Naive thymus-derived CD4-positive, alpha-beta T cell (primary cell): ENCODE data around the gene PXMP4. TPM values are rescaled to one million over a fixed set of nuclear protein-coding genes. Genes with fewer than 3 reads are reported as not detected.

ENCODE experiments used
- ATAC-seq: fragments of 150-1000 bp; cut with Tn5 transposase; 2 replicates; pipeline ENCODE4 v1.10.0; 2021; ENCODE audit warnings: mild to moderate bottlenecking, moderate library complexity
- CTCF ChIA-PET: fragments of 350-600 bp; sonication (Branson Sonifier 250); formaldehyde crosslinking; loops from one replicate; lab custom pipeline; 2021; ENCODE audit warnings: antibody characterized with exemption; lab: Charles Lee
- POLR2A ChIA-PET: fragments of 350-600 bp; sonication (Branson Sonifier 250); formaldehyde crosslinking; loops from one replicate; lab custom pipeline; 2021; ENCODE audit warnings: antibody characterized with exemption, inconsistent platforms; lab: Charles Lee
- DNase-seq, 9 donors: peaks; one replicate each; pipeline versions ENCODE4 v3.0.0 to v3.0.0-alpha.2; 2020 to 2022; ENCODE audit warnings: mixed read lengths in 1 of 9
- H3K27ac ChIP-seq: one replicate; pipeline ENCODE4 v1.7.0; 2013; ENCODE audit warnings: mild to moderate bottlenecking, low read depth, low read length, moderate library complexity
- H3K27me3 ChIP-seq, 2 donors: one replicate each; pipeline ENCODE4 v1.7.0; 2013; ENCODE audit warnings: low read length in 2 of 2, mild to moderate bottlenecking in 2 of 2, moderate library complexity in 2 of 2; ENCODE audit not compliant: control insufficient read depth in 2 of 2, insufficient read depth in 2 of 2
- H3K36me3 ChIP-seq, 3 experiments: 1 replicate in 2 of 3; 2 replicates in 1 of 3; pipeline ENCODE4 v1.7.0; 2013; ENCODE audit warnings: low read length in 3 of 3, mild to moderate bottlenecking in 3 of 3, moderate library complexity in 1 of 3; ENCODE audit not compliant: insufficient read depth in 3 of 3, control insufficient read depth in 2 of 3
- H3K4me1 ChIP-seq, 2 donors: one replicate each; pipeline ENCODE4 v1.7.0; 2013; ENCODE audit warnings: low read length in 2 of 2, mild to moderate bottlenecking in 2 of 2, moderate library complexity in 1 of 2; ENCODE audit not compliant: control insufficient read depth in 2 of 2, insufficient read depth in 2 of 2
- H3K4me3 ChIP-seq: 2 replicates; pipeline ENCODE4 v1.7.0; 2013; ENCODE audit warnings: mild to moderate bottlenecking, low read length
- H3K9me3 ChIP-seq, 3 experiments: 1 replicate in 2 of 3; 2 replicates in 1 of 3; pipeline ENCODE4 v1.7.0; 2013; ENCODE audit warnings: low read length in 3 of 3; ENCODE audit not compliant: control insufficient read depth in 2 of 3
- H3K27ac Mint-ChIP-seq, 9 donors: one replicate each; pipeline ENCODE4 v1.8.0; 2020 to 2022; ENCODE audit warnings: mixed read lengths in 9 of 9, mild to moderate bottlenecking in 8 of 9, moderate library complexity in 5 of 9, inconsistent platforms in 2 of 9
- H3K27me3 Mint-ChIP-seq, 5 donors: one replicate each; pipeline ENCODE4 v1.8.0; 2021 to 2022; ENCODE audit warnings: mixed read lengths in 5 of 5, mild to moderate bottlenecking in 1 of 5
- H3K36me3 Mint-ChIP-seq, 5 donors: one replicate each; pipeline ENCODE4 v1.8.0; 2020 to 2022; ENCODE audit warnings: mixed read lengths in 5 of 5, mild to moderate bottlenecking in 3 of 5, inconsistent platforms in 1 of 5
- H3K4me1 Mint-ChIP-seq, 7 donors: one replicate each; pipeline ENCODE4 v1.8.0; 2020 to 2022; ENCODE audit warnings: mixed read lengths in 7 of 7, mild to moderate bottlenecking in 3 of 7, inconsistent platforms in 1 of 7
- H3K4me3 Mint-ChIP-seq, 10 donors: one replicate each; pipeline ENCODE4 v1.8.0; 2020 to 2022; ENCODE audit warnings: mild to moderate bottlenecking in 10 of 10, mixed read lengths in 10 of 10, moderate library complexity in 6 of 10, inconsistent platforms in 2 of 10
- H3K9me3 Mint-ChIP-seq, 11 donors: one replicate each; pipeline ENCODE4 v1.8.0; 2020 to 2022; ENCODE audit warnings: mixed read lengths in 11 of 11, mild to moderate bottlenecking in 4 of 11, inconsistent platforms in 1 of 11, moderate library complexity in 1 of 11
- intact Hi-C, 2 donors: fragments of 100-400 bp; cut with micrococcal nuclease; formaldehyde crosslinking; loops; one replicate each; pipeline ENCODE4 v1.15.1; 2023
- polyA plus RNA-seq, 2 donors: library from polyadenylated mRNA; unstranded; fragments of 300-500 nt; fragmentation: Illumina TruSeq; gene quantifications; one replicate each; pipeline ENCODE4 v1.2.3, GENCODE V29; 2021
- total RNA-seq, 6 experiments: library from RNA in 5 of 6; stranded (reverse) in 5 of 6; gene quantifications; 1 replicate in 5 of 6; 2 replicates in 1 of 6; pipeline ENCODE4 v1.2.3 and lab custom pipeline; 2021 to 2026

The PXMP4 gene
- total and polyA plus RNA-seq, 7 experiments from 2014 or later, result 4.5 to 18.7 (median 10.1) TPM

DNA sequence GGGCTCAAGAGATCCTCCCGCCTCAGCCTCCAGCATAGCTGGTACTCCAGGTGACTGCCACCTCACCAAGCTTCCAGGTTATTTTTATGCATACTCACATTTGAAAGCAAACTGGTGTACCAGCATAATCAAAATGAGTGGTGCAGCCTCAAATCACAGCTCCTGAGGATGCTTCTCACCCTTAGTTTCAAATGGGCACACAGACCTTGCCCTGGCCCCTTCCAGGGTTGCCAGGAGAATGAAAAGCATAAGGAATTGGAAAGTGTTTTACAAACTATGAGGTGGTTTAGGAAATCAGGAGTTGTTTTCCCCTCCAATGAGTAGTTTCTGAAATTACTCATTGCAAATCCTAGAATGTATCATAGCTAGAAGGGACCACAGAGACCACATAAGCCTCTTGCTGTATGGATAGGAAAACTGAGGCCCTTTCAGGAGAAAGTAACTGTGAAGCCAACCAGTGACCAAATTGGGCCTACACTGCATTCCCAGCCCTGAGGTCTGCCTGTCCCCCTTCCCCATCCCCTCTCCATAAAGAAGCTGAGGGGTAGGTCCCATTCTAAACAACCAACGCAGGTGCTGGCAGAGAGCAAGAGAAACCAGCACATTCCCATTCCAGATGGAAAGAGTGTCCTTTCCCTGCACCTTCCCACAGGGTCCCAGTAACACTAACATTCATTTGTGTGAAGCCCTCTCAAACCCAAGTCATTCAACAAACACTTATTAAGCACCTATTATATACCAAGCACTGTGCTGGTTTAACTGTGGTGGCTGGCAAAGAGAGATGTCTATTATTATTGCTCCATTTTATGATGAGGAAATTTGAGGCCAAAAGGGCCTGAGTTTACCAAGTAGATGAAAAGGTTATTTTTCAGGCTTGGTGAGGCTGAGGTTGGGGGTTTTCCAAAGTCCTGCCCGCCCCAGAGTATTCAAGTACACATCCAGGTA lies 31.8 kb downstream of the PXMP4 start:
- POLR2A ChIA-PET, result interaction anchor here (0.7 to 2.9 kb wide), 6 partner anchors 9 to 198 kb away, joined by 3 to 14 read pairs (median 4); partner anchors contain the start of genes ACTL10, CBFA2T2 and PXMP4
- Mint-ChIP-seq H3K4me1 (peaks cover 11 to 57% (median 37%) of the 10 kb centered on the region in 7 donors), H3K36me3 (peaks cover 0 to 4% (median 0%) of the 10 kb centered on the region in 5 donors), H3K9me3 (no peaks in the 10 kb centered on the region), H3K4me3 (peak overlapping the region in 2 of 10 donors; percentile 52 to 70), H3K27ac (peak overlapping the region in 8 of 9 donors; percentile 54 to 95 (median 80)), H3K27me3 (no peaks in the 10 kb centered on the region)
- Histone ChIP-seq H3K4me3 (no peak overlapping the region), H3K27me3 (no peaks in the 10 kb centered on the region), H3K36me3 (no peaks in the 10 kb centered on the region), H3K9me3 (no peaks in the 10 kb centered on the region), H3K4me1 (peaks cover 3 to 27% of the 10 kb centered on the region in 2 donors), H3K27ac (no peak overlapping the region)
- ATAC-seq, result no peak
- no peak for DNase-seq
- intact Hi-C loops, result no loop called here
- CTCF ChIA-PET, result interaction anchor here (0.7 kb wide), 1 partner anchor 885 kb away, joined by 3 read pairs; no protein-coding TSS in a partner anchor

DNA sequence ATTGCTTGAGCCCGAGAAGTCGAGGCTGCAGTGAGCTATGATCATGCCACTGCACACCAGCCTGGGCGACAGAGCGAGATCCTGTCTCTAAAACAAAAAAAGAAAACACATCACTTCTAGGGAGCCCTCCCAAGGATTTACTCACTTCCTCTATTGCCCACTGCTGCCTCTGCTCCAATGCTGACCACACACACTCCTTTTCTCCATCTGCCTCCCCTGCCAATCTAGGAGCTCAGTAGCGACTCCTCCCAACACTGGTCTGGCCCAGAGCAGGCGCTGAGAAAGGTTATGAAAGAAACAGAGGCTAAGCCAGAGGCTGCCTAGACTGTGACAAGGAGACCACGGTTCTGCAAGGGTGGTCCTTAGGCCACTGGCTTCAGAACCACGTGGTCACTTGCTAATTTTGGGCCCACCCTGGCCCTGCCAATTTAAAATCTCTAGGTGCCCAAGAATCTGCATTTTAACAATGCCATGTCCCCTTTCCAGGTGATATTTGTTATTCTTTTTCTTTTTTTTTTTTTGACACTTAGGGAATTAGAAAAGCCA lies 32.7 kb downstream of the PXMP4 start:
- peaks cover 3 to 27% of the 10 kb centered on the region in 2 donors for H3K4me1 ChIP-seq
- no peaks in the 10 kb centered on the region for H3K36me3 ChIP-seq
- peak overlapping the region in 5 of 10 donors; percentile 74 to 90 (median 85) for H3K4me3 Mint-ChIP-seq
- no peak overlapping the region for H3K4me3 ChIP-seq
- H3K27ac Mint-ChIP-seq, result peak overlapping the region in 6 of 9 donors; percentile 6 to 95 (median 84)
- H3K36me3 Mint-ChIP-seq, result peaks cover 0 to 4% (median 0%) of the 10 kb centered on the region in 5 donors
- DNase-seq, result no peak
- POLR2A ChIA-PET, result interaction anchor here (0.7 to 2.9 kb wide), 8 partner anchors 8 to 249 kb away, joined by 3 to 14 read pairs (median 4); partner anchors contain the start of genes ACTL10, CBFA2T2 and PXMP4
- CTCF ChIA-PET, result interaction anchor here (0.6 to 1.1 kb wide), 3 partner anchors 23 to 885 kb away, joined by 3 read pairs; no protein-coding TSS in a partner anchor
- intact Hi-C loops, result no loop called here
- no peaks in the 10 kb centered on the region for H3K9me3 ChIP-seq
- no peaks in the 10 kb centered on the region for H3K9me3 Mint-ChIP-seq
- ATAC-seq, result no peak
- no peaks in the 10 kb centered on the region for H3K27me3 ChIP-seq
- H3K27me3 Mint-ChIP-seq, result no peaks in the 10 kb centered on the region
- H3K4me1 Mint-ChIP-seq, result peaks cover 11 to 64% (median 37%) of the 10 kb centered on the region in 7 donors
- no peak overlapping the region for H3K27ac ChIP-seq

DNA sequence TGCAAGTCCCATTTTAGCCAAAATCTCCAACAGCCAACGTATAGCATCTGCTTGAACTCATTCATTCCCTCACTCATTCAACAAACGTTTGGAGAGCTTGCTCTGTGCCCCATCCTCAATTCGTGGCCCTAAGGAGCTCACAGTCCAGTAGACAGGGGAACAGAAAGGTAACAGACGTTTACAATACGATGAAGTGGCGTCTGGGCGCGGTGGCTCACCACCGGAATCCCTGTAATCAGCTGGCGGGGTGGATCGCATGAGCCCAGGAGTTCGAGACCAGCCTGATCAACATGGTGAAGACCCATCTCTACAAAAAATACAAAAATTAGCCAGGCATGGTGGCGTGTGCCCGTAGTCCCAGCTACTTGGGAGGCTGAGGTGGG lies 33.1 kb downstream of the PXMP4 start:
- POLR2A ChIA-PET, result interaction anchor here (0.7 to 1.4 kb wide), 5 partner anchors 20 to 248 kb away, joined by 3 to 6 read pairs (median 3); partner anchors contain the start of genes ACTL10 and PXMP4
- peak overlapping the region; percentile 58 to 90 (median 83) for H3K4me3 Mint-ChIP-seq
- Histone ChIP-seq H3K4me3 (peak overlapping the region; percentile 51), H3K27ac (peak overlapping the region; percentile 59), H3K36me3 (no peaks in the 10 kb centered on the region), H3K4me1 (peaks cover 3 to 27% of the 10 kb centered on the region in 2 donors), H3K27me3 (no peaks in the 10 kb centered on the region), H3K9me3 (no peaks in the 10 kb centered on the region)
- H3K36me3 Mint-ChIP-seq, result peaks cover 0 to 5% (median 0%) of the 10 kb centered on the region in 5 donors
- no peaks in the 10 kb centered on the region for H3K9me3 Mint-ChIP-seq
- DNase-seq (peak in 1 of 9 donors; percentile 7), ATAC-seq (no peak)
- intact Hi-C loops, result loop anchor here (1.0 kb wide), 7 partner anchors 13 to 425 kb away; partner anchors contain the start of genes EIF2S2 (in 2 of the 2), PXMP4 (in 2 of the 2), ACTL10 (in 1 of the 2) and CHMP4B (in 1 of the 2)
- H3K4me1 Mint-ChIP-seq, result peaks cover 11 to 68% (median 38%) of the 10 kb centered on the region in 7 donors
- H3K27me3 Mint-ChIP-seq, result no peaks in the 10 kb centered on the region
- CTCF ChIA-PET, result interaction anchor here (0.6 to 1.1 kb wide), 2 partner anchors 23 to 66 kb away, joined by 3 read pairs; no protein-coding TSS in a partner anchor
- H3K27ac Mint-ChIP-seq, result peak overlapping the region; percentile 6 to 95 (median 84)

GRCh38 chr20:33686100-33686983 lies 33.8 kb downstream of the PXMP4 start, which contains the start of gene E2F1:
Gene E2F1 (minus strand): TSS chr20:33686385. CDS start chr20:33686264, 121 bp downstream.
- Histone ChIP-seq H3K4me1 (peaks cover 3 to 27% of the 10 kb centered on the region in 2 donors), H3K27ac (peak within 1 kb of the TSS; percentile 59), H3K27me3 (no peaks in the 10 kb centered on the region), H3K4me3 (peak within 1 kb of the TSS; percentile 55), H3K9me3 (no peaks in the 10 kb centered on the region), H3K36me3 (no peaks in the 10 kb centered on the region)
- DNase-seq (peak; percentile 85 to 98 (median 90)), ATAC-seq (peak; percentile 98)
- Mint-ChIP-seq H3K27me3 (no peaks in the 10 kb centered on the region), H3K27ac (peak within 1 kb of the TSS; percentile 6 to 95 (median 84)), H3K9me3 (no peaks in the 10 kb centered on the region), H3K4me3 (peak within 1 kb of the TSS; percentile 74 to 95 (median 84)), H3K36me3 (peaks cover 0 to 5% (median 0%) of the 10 kb centered on the region in 5 donors), H3K4me1 (peaks cover 11 to 72% (median 38%) of the 10 kb centered on the region in 7 donors)
- intact Hi-C loops, result loop anchor here (1.0 kb wide), 7 partner anchors 12 to 426 kb away; partner anchors contain the start of genes EIF2S2 (in 2 of the 2), PXMP4 (in 2 of the 2), ACTL10 (in 1 of the 2) and CHMP4B (in 1 of the 2)
- ChIA-PET CTCF (interaction anchor here (1.0 to 1.1 kb wide), 3 partner anchors 16 to 22 kb away, joined by 3 to 4 read pairs (median 3); no protein-coding TSS in a partner anchor), POLR2A (interaction anchor here (0.7 to 1.9 kb wide), 6 partner anchors 18 to 247 kb away, joined by 3 to 9 read pairs (median 4); partner anchors contain the start of gene ACTL10)

DNA sequence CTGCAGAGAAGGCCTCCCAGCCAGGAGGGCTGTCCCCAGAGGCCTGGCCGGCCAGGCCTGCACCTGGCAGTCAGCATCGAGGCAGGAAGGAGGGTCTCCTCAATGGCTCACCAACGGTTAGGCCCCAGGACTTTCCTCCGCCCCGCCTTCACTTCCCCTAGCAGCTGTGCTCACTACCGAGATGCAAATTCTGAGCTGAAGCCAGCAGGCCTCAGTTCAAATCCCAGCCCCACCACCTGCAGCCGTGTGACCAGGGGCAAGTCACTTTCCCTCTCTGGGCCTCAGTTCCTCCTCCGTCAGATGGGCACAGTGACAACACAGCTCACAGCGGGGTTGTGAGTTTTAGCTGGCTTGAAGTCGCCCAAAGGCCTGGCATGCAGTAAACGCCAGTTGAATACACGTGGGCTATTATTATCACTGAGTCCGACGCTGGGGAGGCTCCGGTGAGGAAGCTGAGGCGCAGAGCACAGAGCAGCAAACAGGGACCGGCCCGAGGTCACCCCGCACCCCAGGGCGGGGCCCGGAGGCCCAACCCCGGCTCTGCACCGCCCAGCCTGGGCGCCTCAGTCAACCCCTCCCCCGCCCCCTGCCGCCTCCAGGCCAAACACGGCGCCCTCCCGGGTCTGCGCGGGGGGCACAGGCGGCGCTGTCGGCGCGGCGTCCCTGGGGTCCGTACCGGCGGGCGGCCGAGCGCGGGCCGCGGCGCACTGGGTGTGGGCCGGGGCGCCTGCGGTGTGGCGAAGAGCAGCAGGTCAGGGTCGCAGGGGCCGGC lies 34.6 kb downstream of the PXMP4 start:
- intact Hi-C loops, result loop anchor here (1.0 kb wide), 8 partner anchors 11 to 427 kb away; partner anchors contain the start of genes EIF2S2 (in 2 of the 2), NECAB3 (in 2 of the 2), PXMP4 (in 2 of the 2) and ACTL10 (in 1 of the 2)
- CTCF ChIA-PET, result interaction anchor here (0.6 to 1.0 kb wide), 3 partner anchors 15 to 32 kb away, joined by 3 to 4 read pairs (median 3); no protein-coding TSS in a partner anchor
- Mint-ChIP-seq H3K4me1 (peaks cover 11 to 77% (median 42%) of the 10 kb centered on the region in 7 donors), H3K27ac (peak overlapping the region in 2 of 9 donors; percentile 51 to 88), H3K4me3 (peak overlapping the region; percentile 56 to 95 (median 72)), H3K27me3 (no peaks in the 10 kb centered on the region), H3K9me3 (no peaks in the 10 kb centered on the region), H3K36me3 (peaks cover 0 to 8% (median 0%) of the 10 kb centered on the region in 5 donors)
- ATAC-seq (peak; percentile 7), DNase-seq (peak in 3 of 9 donors; percentile 8 to 74 (median 31))
- Histone ChIP-seq H3K36me3 (no peaks in the 10 kb centered on the region), H3K4me3 (peak overlapping the region; percentile 55), H3K9me3 (no peaks in the 10 kb centered on the region), H3K27ac (peak overlapping the region; percentile 42), H3K27me3 (no peaks in the 10 kb centered on the region), H3K4me1 (peaks cover 3 to 27% of the 10 kb centered on the region in 2 donors)
- POLR2A ChIA-PET, result interaction anchor here (0.7 to 1.9 kb wide), 6 partner anchors 17 to 592 kb away, joined by 3 to 9 read pairs (median 4); partner anchors contain the start of genes ACTL10 and PXMP4
